Keratinocyte (primary cell): ENCODE measurements around the gene KLHL25. TPM values are rescaled to one million over a fixed set of nuclear protein-coding genes. Genes with fewer than 3 reads are reported as not detected.

ENCODE experiments used
- DNase-seq: peaks from one replicate; pipeline ENCODE4 v3.0.0-alpha.2; 2011; ENCODE audit warnings: low read depth, missing footprints, low spot score
- FAIRE-seq: peaks from 2 replicates; lab custom pipeline; 2011; peaks lifted over from hg19 to GRCh38; lab: Jason Lieb, UNC
- H2AFZ ChIP-seq: 2 replicates; pipeline ENCODE4 v1.6.0; 2012; ENCODE audit warnings: low read length, control low read depth, inconsistent platforms; ENCODE audit not compliant: control insufficient read depth
- H3K27ac ChIP-seq: 2 replicates; pipeline ENCODE4 v1.5.1; 2011; ENCODE audit warnings: low read length; ENCODE audit not compliant: control insufficient read depth, insufficient read depth
- H3K27me3 ChIP-seq: 3 replicates; pipeline ENCODE4 v1.6.0; 2011; ENCODE audit warnings: low read length; ENCODE audit not compliant: control insufficient read depth, insufficient read depth; ENCODE audit errors: extremely low read depth
- H3K36me3 ChIP-seq, 2 experiments: 2 replicates in 1 of 2; 3 replicates in 1 of 2; pipeline ENCODE4 v1.5.1; 2011; ENCODE audit warnings: low read length in 2 of 2, mild to moderate bottlenecking in 1 of 2; ENCODE audit not compliant: control insufficient read depth in 2 of 2, insufficient read depth in 2 of 2; ENCODE audit errors: extremely low read depth in 1 of 2
- H3K4me1 ChIP-seq: 3 replicates; pipeline ENCODE4 v1.5.1; 2011; ENCODE audit warnings: low read length; ENCODE audit not compliant: control insufficient read depth, insufficient read depth; ENCODE audit errors: extremely low read depth
- H3K4me2 ChIP-seq: 3 replicates; pipeline ENCODE4 v1.6.0; 2011; ENCODE audit warnings: low read depth, low read length; ENCODE audit not compliant: control insufficient read depth, insufficient read depth; ENCODE audit errors: extremely low read depth
- H3K4me3 ChIP-seq, 3 experiments: fragments of 200-600 bp in 1 of 3; sonication (generic) in 1 of 3; 2 replicates in 2 of 3; 3 replicates in 1 of 3; pipeline ENCODE4 v1.5.1; 2011 to 2016; ENCODE audit warnings: low read length in 3 of 3, mild to moderate bottlenecking in 3 of 3, control low read depth in 2 of 3, inconsistent platforms in 1 of 3, low read depth in 1 of 3, mixed read lengths in 1 of 3, mixed run types in 1 of 3, moderate library complexity in 1 of 3; ENCODE audit not compliant: control insufficient read depth in 2 of 3, insufficient read depth in 2 of 3; ENCODE audit errors: extremely low read depth in 1 of 3
- H3K79me2 ChIP-seq: 2 replicates; pipeline ENCODE4 v1.6.0; 2012; ENCODE audit warnings: low read length; ENCODE audit not compliant: control insufficient read depth, insufficient read depth
- H3K9ac ChIP-seq: 3 replicates; pipeline ENCODE4 v1.6.0; 2011; ENCODE audit warnings: low read length; ENCODE audit not compliant: control insufficient read depth, insufficient read depth; ENCODE audit errors: extremely low read depth
- H3K9me1 ChIP-seq: 3 replicates; pipeline ENCODE4 v1.6.0; 2011; ENCODE audit warnings: low read length; ENCODE audit not compliant: control insufficient read depth, insufficient read depth; ENCODE audit errors: extremely low read depth
- H3K9me3 ChIP-seq: 2 replicates; pipeline ENCODE4 v1.5.1; 2012; ENCODE audit warnings: low read depth, low read length; ENCODE audit not compliant: control insufficient read depth
- H4K20me1 ChIP-seq: 3 replicates; pipeline ENCODE4 v1.6.0; 2011; ENCODE audit warnings: low read length; ENCODE audit not compliant: control insufficient read depth, insufficient read depth; ENCODE audit errors: extremely low read depth
- EZH2 ChIP-seq: IDR thresholded peaks from one replicate; pipeline ENCODE4 v1.6.1; 2012; ENCODE audit warnings: inconsistent platforms, mild to moderate bottlenecking, low read length, moderate library complexity
- dilution Hi-C: fragments of 300-500 bp; cut with MboI; formaldehyde crosslinking; loops from one replicate; pipeline ENCODE4 v1.7.0; 2020; ENCODE audit warnings: low sequenced_read_pairs; ENCODE audit not compliant: extremely low pct_ligation_motif_present
- polyA plus RNA-seq, 5 experiments: library from polyadenylated mRNA; depleted of rRNA in 3 of 5; stranded (reverse) in 3 of 5; stranded (forward) in 1 of 5; unstranded in 1 of 5; fragments of >200 nt; gene quantifications; 1 replicate in 1 of 5; 2 replicates in 3 of 5; 3 replicates in 1 of 5; pipeline versions ENCODE4 v1.2.1 to v1.2.3, GENCODE V29; 2011 to 2012; ENCODE audit warnings: missing spikeins in 2 of 5, low read depth in 1 of 5, low replicate concordance in 1 of 5
- TF ChIP-seq, protein P1 (sequence below), 3 experiments: IDR thresholded peaks in 1 of 3; conservative IDR thresholded peaks in 1 of 3; optimal IDR thresholded peaks in 1 of 3; 2 replicates in 2 of 3; 3 replicates in 1 of 3; pipeline versions ENCODE3 to v1.5.1; 2011; ENCODE audit warnings: low read length in 3 of 3, mild to moderate bottlenecking in 3 of 3, moderate library complexity in 2 of 3, control low read depth in 1 of 3, inconsistent platforms in 1 of 3; ENCODE audit not compliant: insufficient read depth in 2 of 3; ENCODE audit errors: extremely low read depth in 1 of 3

Gene KLHL25
- polyA plus RNA-seq, 1 donor (not counting 4 experiments of a cell fraction or from before 2014, with no cell fraction given) = 2.1 TPM

DNA sequence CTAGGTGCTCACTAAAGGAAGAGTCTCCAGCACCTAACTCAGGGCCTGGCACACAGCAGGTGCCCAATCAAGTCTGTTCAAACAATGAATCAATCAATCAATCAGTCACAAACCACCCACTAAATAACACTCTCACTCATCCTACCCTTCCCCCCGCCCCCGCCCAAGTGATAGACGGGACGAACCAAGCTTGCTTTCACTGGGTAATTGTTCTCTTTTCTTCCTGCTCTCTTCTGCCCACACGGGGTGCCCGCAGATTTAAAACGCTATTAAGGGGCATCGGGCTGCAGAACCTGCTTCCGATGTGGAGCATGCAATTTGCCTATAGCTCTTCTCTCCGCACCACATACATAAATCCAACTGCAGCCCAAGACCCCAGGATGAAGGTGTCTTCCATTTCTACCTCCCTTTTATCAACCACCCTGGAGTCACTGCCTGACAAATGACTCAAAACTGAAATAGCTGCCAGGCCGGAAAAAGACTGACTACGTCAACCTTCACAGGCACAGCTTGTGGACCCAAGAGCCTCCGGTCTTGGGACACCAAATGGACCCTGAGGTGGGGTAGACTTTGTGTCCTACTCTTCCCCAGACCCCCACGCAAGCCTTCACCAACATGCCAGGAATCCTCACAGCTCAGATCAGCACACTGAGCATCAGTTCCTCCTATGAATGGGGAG is 1.7 kb downstream of the KLHL25 start:
- no peak for TF ChIP-seq EZH2
- TF ChIP-seq, protein P1, sequence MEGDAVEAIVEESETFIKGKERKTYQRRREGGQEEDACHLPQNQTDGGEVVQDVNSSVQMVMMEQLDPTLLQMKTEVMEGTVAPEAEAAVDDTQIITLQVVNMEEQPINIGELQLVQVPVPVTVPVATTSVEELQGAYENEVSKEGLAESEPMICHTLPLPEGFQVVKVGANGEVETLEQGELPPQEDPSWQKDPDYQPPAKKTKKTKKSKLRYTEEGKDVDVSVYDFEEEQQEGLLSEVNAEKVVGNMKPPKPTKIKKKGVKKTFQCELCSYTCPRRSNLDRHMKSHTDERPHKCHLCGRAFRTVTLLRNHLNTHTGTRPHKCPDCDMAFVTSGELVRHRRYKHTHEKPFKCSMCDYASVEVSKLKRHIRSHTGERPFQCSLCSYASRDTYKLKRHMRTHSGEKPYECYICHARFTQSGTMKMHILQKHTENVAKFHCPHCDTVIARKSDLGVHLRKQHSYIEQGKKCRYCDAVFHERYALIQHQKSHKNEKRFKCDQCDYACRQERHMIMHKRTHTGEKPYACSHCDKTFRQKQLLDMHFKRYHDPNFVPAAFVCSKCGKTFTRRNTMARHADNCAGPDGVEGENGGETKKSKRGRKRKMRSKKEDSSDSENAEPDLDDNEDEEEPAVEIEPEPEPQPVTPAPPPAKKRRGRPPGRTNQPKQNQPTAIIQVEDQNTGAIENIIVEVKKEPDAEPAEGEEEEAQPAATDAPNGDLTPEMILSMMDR (optimal IDR thresholded peaks at IDR 0.05 in 1 of 3, IDR thresholded peaks at IDR 0.05 in 1 of 3, conservative IDR thresholded peaks at IDR 0.05 in 1 of 3; ENCODE audit: extremely low read depth in 1 of 3, insufficient read depth in 2 of 3, low read length in 3 of 3) = no peak
- Histone ChIP-seq H3K27ac (no peak overlapping the region), H3K4me2 (peak overlapping the region; percentile 90), H4K20me1 (no peaks in the 10 kb centered on the region), H3K4me1 (peaks cover 24% of the 10 kb centered on the region), H3K4me3 (peak overlapping the region; percentile 60 to 86 (median 81)), H3K79me2 (peaks cover 43% of the 10 kb centered on the region), H2AFZ (no peak overlapping the region), H3K36me3 (no peaks in the 10 kb centered on the region), H3K9me3 (no peaks in the 10 kb centered on the region), H3K9me1 (no peaks in the 10 kb centered on the region), H3K9ac (peak overlapping the region; percentile 80), H3K27me3 (no peaks in the 10 kb centered on the region)
- FAIRE-seq = peak; percentile 78
- dilution Hi-C loops = no loop called here
- DNase-seq = no peak

DNA sequence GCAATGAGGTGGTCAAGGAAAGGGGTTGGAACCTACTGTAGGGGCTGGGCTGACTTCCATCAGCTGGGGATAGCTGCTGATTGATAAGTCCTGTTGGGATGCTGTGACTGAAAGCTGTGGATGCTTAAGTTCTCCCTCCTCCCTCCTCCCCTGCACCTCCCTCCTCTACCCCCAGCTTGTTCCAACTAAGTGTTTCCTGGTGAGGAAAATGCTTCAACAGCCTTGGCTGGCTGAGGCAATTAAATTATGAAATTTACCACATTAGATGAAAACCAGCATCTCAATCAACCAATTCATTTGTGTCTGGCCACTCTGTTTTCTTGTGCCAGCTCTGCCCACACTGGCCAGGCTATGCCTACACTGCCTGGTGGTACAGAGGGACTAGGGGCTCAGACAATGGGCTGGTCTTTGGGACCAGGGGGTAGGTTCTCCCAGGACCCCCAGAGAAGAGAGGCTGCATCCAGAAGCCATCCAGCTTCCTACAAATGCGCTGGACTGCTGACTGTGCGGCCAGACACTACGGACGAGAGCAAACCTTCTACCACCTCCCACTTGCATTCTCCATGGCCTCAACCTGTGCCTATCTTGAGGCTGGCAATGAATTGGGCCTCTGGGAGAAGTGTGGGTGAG is 2.5 kb downstream of the KLHL25 start:
- Histone ChIP-seq H3K79me2 (peaks cover 47% of the 10 kb centered on the region), H3K4me2 (no peak overlapping the region), H3K9me3 (no peaks in the 10 kb centered on the region), H3K36me3 (no peaks in the 10 kb centered on the region), H3K27ac (no peak overlapping the region), H2AFZ (no peak overlapping the region), H3K27me3 (no peaks in the 10 kb centered on the region), H3K9ac (no peak overlapping the region), H4K20me1 (no peaks in the 10 kb centered on the region), H3K9me1 (no peaks in the 10 kb centered on the region), H3K4me3 (no peak overlapping the region), H3K4me1 (peaks cover 24% of the 10 kb centered on the region)
- DNase-seq (no peak), FAIRE-seq (no peak)
- dilution Hi-C loops = no loop called here
- TF ChIP-seq EZH2 = no peak
- TF ChIP-seq, protein P1 (optimal IDR thresholded peaks at IDR 0.05 in 1 of 3, IDR thresholded peaks at IDR 0.05 in 1 of 3, conservative IDR thresholded peaks at IDR 0.05 in 1 of 3; ENCODE audit: extremely low read depth in 1 of 3, insufficient read depth in 2 of 3, low read length in 3 of 3) = no peak
